ENCODE results near the gene CRIP3. TPM values are rescaled to one million over a fixed set of nuclear protein-coding genes. Genes with fewer than 3 reads are reported as not detected.

The CRIP3 gene
- total RNA-seq, 1 donor from 2014 or later, result not detected

DNA sequence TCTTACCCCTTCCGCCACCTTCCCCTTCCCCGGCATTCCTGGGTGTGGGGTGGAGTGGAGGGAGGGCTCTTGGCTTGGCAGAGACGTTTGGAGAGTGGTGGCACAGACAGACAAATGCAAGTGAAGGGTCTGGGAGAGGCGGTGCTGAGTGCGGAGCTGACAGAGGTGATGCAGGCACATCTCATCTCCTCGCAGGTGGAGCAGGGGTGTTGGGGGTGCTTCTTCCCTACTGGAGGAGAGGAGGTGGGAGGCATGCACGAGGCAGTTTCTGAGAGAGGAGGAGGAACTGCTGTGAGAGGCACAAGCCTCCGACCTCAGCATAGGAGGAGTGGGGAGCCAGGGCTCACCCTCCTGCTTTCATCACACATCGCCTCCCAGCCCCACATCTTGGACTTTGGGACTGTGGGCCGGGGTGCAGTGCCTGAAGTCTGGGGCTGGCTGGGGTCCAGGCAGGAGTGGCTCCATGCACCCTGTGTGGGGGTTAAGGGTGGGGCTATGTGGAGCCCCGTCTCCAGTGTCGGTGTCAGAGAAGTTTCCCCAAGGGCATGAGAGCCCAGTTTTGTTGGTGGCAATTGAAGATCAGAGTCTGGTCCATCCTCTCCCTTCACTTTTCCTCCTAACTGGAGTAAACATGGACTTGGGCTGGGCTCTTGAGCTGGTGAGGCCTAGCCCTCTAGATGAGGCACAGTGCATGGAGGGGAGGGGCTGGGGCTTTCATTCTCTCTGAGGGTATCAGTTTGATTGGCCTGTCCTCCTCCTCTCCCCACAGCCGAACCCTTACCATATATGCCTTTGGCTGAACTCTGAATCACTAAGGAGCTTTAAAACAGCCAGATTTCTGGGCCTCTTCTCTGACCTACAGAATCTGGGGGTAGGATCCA, 30.7 kb downstream of the CRIP3 start:
- Histone ChIP-seq H3K9ac (ENCODE audit: low read length) (no peak overlapping the region), H3K27ac (ENCODE audit: low read depth, low read length) (no peak overlapping the region), H3K9me3 (ENCODE audit: insufficient read depth, low read depth, low read length) (no peaks in the 10 kb centered on the region), H2AFZ (ENCODE audit: low read depth, low read length) (no peak overlapping the region), H3K4me2 (ENCODE audit: low read length) (peak overlapping the region; percentile 30), H3K36me3 (ENCODE audit: insufficient read depth, low read length) (no peaks in the 10 kb centered on the region), H3K4me1 (ENCODE audit: insufficient read depth, low read length) (peaks cover 5% of the 10 kb centered on the region), H3K27me3 (ENCODE audit: insufficient read depth, low read length) (peaks cover 17% of the 10 kb centered on the region), H3K79me2 (ENCODE audit: insufficient read depth, low read length) (no peaks in the 10 kb centered on the region), H4K20me1 (ENCODE audit: insufficient read depth, low read length) (no peaks in the 10 kb centered on the region), H3K4me3 (ENCODE audit: insufficient read depth, low read depth, low read length) (no peak overlapping the region)
- peaks cover 1% of the 10 kb centered on the region for H3K36me3 Mint-ChIP-seq (ENCODE audit: low read depth, unreplicated experiment)
- FAIRE-seq (no peak), DNase-seq (ENCODE audit: low read depth) (no peak)
- H3K27ac Mint-ChIP-seq (ENCODE audit: unreplicated experiment), result peak overlapping the region; percentile 72
- TF ChIP-seq, protein P1, sequence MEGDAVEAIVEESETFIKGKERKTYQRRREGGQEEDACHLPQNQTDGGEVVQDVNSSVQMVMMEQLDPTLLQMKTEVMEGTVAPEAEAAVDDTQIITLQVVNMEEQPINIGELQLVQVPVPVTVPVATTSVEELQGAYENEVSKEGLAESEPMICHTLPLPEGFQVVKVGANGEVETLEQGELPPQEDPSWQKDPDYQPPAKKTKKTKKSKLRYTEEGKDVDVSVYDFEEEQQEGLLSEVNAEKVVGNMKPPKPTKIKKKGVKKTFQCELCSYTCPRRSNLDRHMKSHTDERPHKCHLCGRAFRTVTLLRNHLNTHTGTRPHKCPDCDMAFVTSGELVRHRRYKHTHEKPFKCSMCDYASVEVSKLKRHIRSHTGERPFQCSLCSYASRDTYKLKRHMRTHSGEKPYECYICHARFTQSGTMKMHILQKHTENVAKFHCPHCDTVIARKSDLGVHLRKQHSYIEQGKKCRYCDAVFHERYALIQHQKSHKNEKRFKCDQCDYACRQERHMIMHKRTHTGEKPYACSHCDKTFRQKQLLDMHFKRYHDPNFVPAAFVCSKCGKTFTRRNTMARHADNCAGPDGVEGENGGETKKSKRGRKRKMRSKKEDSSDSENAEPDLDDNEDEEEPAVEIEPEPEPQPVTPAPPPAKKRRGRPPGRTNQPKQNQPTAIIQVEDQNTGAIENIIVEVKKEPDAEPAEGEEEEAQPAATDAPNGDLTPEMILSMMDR (IDR thresholded peaks at IDR 0.05; ENCODE audit: insufficient read depth, low read depth, low read length), result no peak
- no peak for TF ChIP-seq EZH2 (IDR thresholded peaks at IDR 0.05; ENCODE audit: insufficient read depth, low read length)
- H3K27me3 Mint-ChIP-seq (ENCODE audit: low read depth, unreplicated experiment), result peaks cover 48% of the 10 kb centered on the region
- peaks cover 2% of the 10 kb centered on the region for H3K9me3 Mint-ChIP-seq (ENCODE audit: unreplicated experiment)
- H3K4me1 Mint-ChIP-seq (ENCODE audit: low read depth, unreplicated experiment), result peaks cover 15% of the 10 kb centered on the region
- no peak overlapping the region for H3K4me3 Mint-ChIP-seq (ENCODE audit: unreplicated experiment)

DNA sequence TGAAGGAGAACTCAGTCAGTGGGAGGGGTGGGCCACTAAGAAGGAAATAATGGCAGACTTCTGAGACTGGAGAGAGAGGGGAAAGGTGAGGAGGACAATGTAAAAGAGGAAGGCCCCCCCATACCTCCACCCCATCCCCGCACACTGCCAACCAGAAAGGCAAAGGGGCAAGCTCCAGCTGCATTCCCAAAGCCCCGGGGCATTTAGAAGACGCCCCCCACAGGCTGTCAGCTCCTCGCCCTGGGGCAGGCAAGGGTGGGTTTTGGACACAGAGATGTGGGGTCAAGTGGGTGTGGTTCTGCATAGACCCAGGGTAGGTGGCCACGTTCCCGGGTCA, 31.4 kb downstream of the CRIP3 start:
- DNase-seq (ENCODE audit: low read depth) (no peak), FAIRE-seq (no peak)
- peaks cover 17% of the 10 kb centered on the region for H3K27me3 ChIP-seq (ENCODE audit: insufficient read depth, low read length)
- peaks cover 49% of the 10 kb centered on the region for H3K27me3 Mint-ChIP-seq (ENCODE audit: low read depth, unreplicated experiment)
- H3K27ac ChIP-seq (ENCODE audit: low read depth, low read length), result no peak overlapping the region
- H3K27ac Mint-ChIP-seq (ENCODE audit: unreplicated experiment), result peak overlapping the region; percentile 50
- H3K9me3 ChIP-seq (ENCODE audit: insufficient read depth, low read depth, low read length), result no peaks in the 10 kb centered on the region
- TF ChIP-seq, protein P1 (IDR thresholded peaks at IDR 0.05; ENCODE audit: insufficient read depth, low read depth, low read length), result no peak
- no peak for TF ChIP-seq EZH2 (IDR thresholded peaks at IDR 0.05; ENCODE audit: insufficient read depth, low read length)
- H3K4me3 Mint-ChIP-seq (ENCODE audit: unreplicated experiment), result no peak overlapping the region
- no peak overlapping the region for H2AFZ ChIP-seq (ENCODE audit: low read depth, low read length)
- H3K79me2 ChIP-seq (ENCODE audit: insufficient read depth, low read length), result no peaks in the 10 kb centered on the region
- H3K36me3 Mint-ChIP-seq (ENCODE audit: low read depth, unreplicated experiment), result peaks cover 1% of the 10 kb centered on the region
- no peaks in the 10 kb centered on the region for H3K36me3 ChIP-seq (ENCODE audit: insufficient read depth, low read length)
- no peak overlapping the region for H3K9ac ChIP-seq (ENCODE audit: low read length)
- H4K20me1 ChIP-seq (ENCODE audit: insufficient read depth, low read length), result no peaks in the 10 kb centered on the region
- H3K4me3 ChIP-seq (ENCODE audit: insufficient read depth, low read depth, low read length), result no peak overlapping the region
- peaks cover 2% of the 10 kb centered on the region for H3K9me3 Mint-ChIP-seq (ENCODE audit: unreplicated experiment)
- H3K4me1 Mint-ChIP-seq (ENCODE audit: low read depth, unreplicated experiment), result peaks cover 15% of the 10 kb centered on the region
- peaks cover 5% of the 10 kb centered on the region for H3K4me1 ChIP-seq (ENCODE audit: insufficient read depth, low read length)
- H3K4me2 ChIP-seq (ENCODE audit: low read length), result no peak overlapping the region

Data from astrocyte (in vitro differentiated cells and primary cell).